H54 (cell line): Measurements from ENCODE around the gene NFKB1.

Experiments
- DNase-seq: peaks from one replicate; pipeline ENCODE4 v3.0.0; 2011; ENCODE audit warnings: low spot score, mixed read lengths; ENCODE audit not compliant: insufficient read length
- FAIRE-seq: peaks from 3 replicates; lab custom pipeline; 2011; peaks lifted over from hg19 to GRCh38; lab: Jason Lieb, UNC
- POLR2A ChIP-seq: IDR thresholded peaks from 2 replicates; pipeline ENCODE4 v1.6.1; 2011; ENCODE audit warnings: low read depth, mild to moderate bottlenecking, low read length

The NFKB1 gene

DNA sequence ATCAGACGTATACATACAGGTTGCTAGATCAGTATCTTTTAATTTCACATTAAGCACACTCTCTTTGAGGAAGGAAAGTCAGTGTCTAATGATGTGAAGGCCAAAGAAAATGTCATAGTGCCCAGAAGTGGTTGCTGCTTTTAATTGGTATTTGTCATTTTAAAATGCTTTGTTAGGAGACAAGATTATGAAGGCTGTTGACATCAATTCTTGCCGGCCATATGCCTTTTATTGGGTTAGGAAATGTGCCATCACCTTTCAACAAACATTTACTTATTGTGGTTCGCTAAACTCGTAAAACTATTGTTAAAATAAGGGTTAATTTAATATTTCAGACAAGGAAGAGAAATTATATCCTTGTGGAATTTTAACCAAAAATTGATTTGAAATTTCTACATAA lies 32.2 kb downstream of the NFKB1 start:
- DNase-seq (no peak), FAIRE-seq (no peak)
- no peak for TF ChIP-seq POLR2A

- FAIRE-seq (no peak), DNase-seq (no peak)
Measured at GRCh38 chr4:102533904-102534303, 32.7 kb downstream of the NFKB1 start.

DNA sequence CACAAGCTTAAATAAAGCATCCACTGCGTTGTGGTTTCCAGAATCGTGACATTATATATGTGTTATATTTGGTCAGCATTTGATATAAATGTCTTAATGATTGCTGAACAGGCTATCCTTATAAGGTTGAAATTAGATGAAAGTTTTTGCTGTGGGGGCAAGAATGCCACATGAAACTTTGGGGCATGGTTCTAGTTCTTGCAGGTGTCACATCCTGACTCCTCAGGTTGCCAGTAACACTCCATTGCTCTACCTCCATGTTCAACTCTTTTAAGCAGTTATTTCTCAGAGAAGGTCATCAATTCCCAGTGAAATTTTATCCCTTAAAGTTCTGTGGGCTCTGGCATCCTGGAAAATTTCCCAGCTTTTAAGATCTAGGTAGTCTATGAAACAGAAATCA lies 33.7 kb downstream of the NFKB1 start:
- no peak for FAIRE-seq
- TF ChIP-seq POLR2A, result no peak
- DNase-seq, result no peak

More at GRCh38 chr4:102533904-102534303, 32.7 kb downstream of the NFKB1 start:
- TF ChIP-seq POLR2A, result no peak

- peak; percentile 82 for FAIRE-seq
- TF ChIP-seq POLR2A, result no peak
- peak; percentile 8 for DNase-seq
Measured at GRCh38 chr4:102535398-102536082, 34.4 kb downstream of the NFKB1 start.

DNA sequence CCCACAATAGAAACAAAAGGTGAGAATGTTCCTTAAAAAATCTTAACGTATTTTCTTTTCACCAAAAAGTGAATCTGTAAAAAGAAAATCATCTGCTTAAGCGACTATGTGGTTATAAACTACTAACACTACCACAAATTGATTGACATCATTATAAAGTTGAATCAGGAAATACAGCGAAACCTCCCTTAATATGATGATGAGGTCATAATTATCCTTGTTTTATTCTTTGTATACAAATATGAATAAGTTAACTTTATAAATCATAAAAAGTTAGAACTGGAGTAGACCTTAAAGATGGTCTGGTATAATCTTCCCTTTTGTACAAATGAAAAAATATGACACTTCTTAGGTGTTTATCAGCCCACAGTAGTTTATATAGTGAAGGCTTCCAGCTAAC lies 35.6 kb downstream of the NFKB1 start:
- no peak for FAIRE-seq

GRCh38 chr4:102537269-102537668 lies 36.1 kb downstream of the NFKB1 start:
- TF ChIP-seq POLR2A, result no peak
- DNase-seq, result no peak
- no peak for FAIRE-seq

More for the DNA sequence above, 35.6 kb downstream of the NFKB1 start:
- no peak for TF ChIP-seq POLR2A
- DNase-seq, result no peak

DNA sequence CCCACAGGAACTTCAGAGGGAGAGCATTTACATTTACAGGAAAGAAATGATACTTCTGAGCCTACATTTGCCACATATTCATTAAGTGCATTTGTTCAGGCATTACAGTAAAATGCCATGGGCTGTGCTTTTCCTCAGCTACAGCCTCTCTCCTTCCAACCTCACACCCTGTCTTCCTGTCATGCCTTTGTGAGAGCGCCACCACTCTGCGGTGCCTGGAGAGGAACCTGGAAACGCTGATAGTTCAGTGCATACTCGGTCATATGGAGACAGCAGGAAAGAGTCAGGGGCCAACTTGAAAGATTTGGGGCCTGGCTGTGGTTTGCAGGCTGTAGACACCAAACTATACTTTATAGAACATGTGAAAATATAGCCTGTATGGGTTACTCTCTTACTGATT lies 40.5 kb downstream of the NFKB1 start:
- no peak for FAIRE-seq
- no peak for TF ChIP-seq POLR2A
- no peak for DNase-seq

GRCh38 chr4:102543030-102543928 lies 42.1 kb downstream of the NFKB1 start:
- FAIRE-seq (no peak), DNase-seq (no peak)
- TF ChIP-seq POLR2A, result no peak

DNA sequence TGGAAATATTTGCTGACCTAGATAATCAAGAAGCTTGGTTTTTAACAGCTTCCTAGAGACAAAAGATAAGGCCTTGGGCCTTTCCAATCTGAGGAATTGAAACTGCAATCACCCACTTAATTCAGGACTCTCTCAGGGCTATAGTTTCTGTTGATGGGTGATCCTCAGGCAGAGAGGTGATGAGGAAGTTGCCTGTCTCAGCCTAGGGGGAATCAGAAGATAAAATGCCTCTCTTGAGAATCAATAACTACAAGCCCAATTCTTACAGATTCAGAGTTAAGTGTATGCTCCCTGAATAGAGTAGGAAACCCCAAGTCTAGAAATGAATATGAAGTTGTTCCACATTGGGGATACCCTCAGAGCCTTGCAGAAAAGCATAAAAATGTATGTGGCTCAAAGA lies 45.5 kb downstream of the NFKB1 start:
- no peak for TF ChIP-seq POLR2A
- FAIRE-seq, result no peak

GRCh38 chr4:102547973-102548372 lies 46.8 kb downstream of the NFKB1 start:
- FAIRE-seq (no peak), DNase-seq (no peak)
- TF ChIP-seq POLR2A, result no peak

More for the DNA sequence above, 45.5 kb downstream of the NFKB1 start:
- DNase-seq, result no peak

DNA sequence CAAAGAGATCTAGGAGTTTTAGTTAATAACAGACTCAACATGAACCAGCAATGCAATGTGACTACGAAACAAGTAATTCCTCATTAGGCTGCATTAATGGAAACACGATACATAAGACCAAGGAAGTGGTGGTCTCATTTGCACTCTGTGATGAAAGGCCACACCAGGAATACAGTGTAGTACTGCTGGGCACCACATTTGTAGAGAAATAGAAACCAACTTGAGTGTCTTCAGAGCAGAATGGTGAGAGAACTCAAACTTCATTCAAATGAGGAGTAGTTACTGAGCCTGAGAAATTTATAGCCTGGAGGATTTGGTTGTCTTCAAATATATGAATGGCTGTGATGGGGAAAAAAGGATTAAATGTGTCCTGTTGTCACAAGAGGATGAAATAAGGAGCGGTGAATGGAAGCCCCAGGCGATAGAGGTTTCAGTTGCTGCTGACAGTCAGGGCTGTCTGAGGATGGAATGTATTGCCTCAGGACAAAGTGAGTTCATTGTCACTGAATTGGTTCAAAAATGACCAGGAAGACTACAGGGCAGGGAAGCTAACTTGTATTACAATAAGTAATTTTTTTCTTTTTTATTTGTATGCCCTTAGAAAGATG lies 50.9 kb downstream of the NFKB1 start:
- no peak for TF ChIP-seq POLR2A
- no peak for DNase-seq
- FAIRE-seq, result no peak

GRCh38 chr4:102552781-102553180 lies 51.6 kb downstream of the NFKB1 start:
- no peak for DNase-seq
- TF ChIP-seq POLR2A, result no peak
- no peak for FAIRE-seq

GRCh38 chr4:102553982-102554381 lies 52.8 kb downstream of the NFKB1 start:
- no peak for DNase-seq
- no peak for FAIRE-seq
- no peak for TF ChIP-seq POLR2A

- FAIRE-seq (no peak), DNase-seq (no peak)
- no peak for TF ChIP-seq POLR2A
Measured at GRCh38 chr4:102554482-102554881, 53.3 kb downstream of the NFKB1 start.
